H9 (cell line): ENCODE measurements around the gene MLYCD. TPM values are rescaled to one million over a fixed set of nuclear protein-coding genes. Genes with fewer than 3 reads are reported as not detected.
A peak's percentile ranks its signal among the peaks of the same experiment; 100 is the strongest.

Experiments used
- DNase-seq: peaks from one replicate; pipeline ENCODE4 v3.0.0-alpha.2; 2017
- H2AFZ ChIP-seq: one replicate; pipeline ENCODE4 v1.6.1; 2013; ENCODE audit warnings: mild to moderate bottlenecking, low read length, control low read depth, moderate library complexity
- H2AK5ac ChIP-seq: 2 replicates; pipeline ENCODE4 v1.6.1; 2013; ENCODE audit warnings: low read length, control low read depth, mixed read lengths; ENCODE audit not compliant: insufficient read length
- H2BK120ac ChIP-seq: one replicate; pipeline ENCODE4 v1.6.1; 2013; ENCODE audit warnings: low read depth, mild to moderate bottlenecking, low read length, control low read depth, inconsistent platforms; ENCODE audit not compliant: poor library complexity, severe bottlenecking
- H2BK12ac ChIP-seq: 2 replicates; pipeline ENCODE4 v1.6.1; 2013; ENCODE audit warnings: low read length, control low read depth, mixed read lengths, low read depth; ENCODE audit not compliant: insufficient read length
- H2BK15ac ChIP-seq: 2 replicates; pipeline ENCODE4 v1.6.1; 2013; ENCODE audit warnings: low read depth, low read length, control low read depth
- H2BK20ac ChIP-seq: one replicate; pipeline ENCODE4 v1.6.1; 2013; ENCODE audit warnings: low read depth, mild to moderate bottlenecking, low read length, control low read depth, inconsistent platforms; ENCODE audit not compliant: poor library complexity, severe bottlenecking
- H2BK5ac ChIP-seq: 2 replicates; pipeline ENCODE4 v1.6.1; 2013; ENCODE audit warnings: low read length, control low read depth, mixed read lengths; ENCODE audit not compliant: insufficient read length
- H3K14ac ChIP-seq: 2 replicates; pipeline ENCODE4 v1.6.1; 2013; ENCODE audit warnings: low read length, control low read depth; ENCODE audit not compliant: insufficient read depth
- H3K18ac ChIP-seq: 2 replicates; pipeline ENCODE4 v1.6.1; 2013; ENCODE audit warnings: low read depth, mild to moderate bottlenecking, mixed read lengths, low read length, control low read depth; ENCODE audit not compliant: insufficient read length
- H3K23ac ChIP-seq: 2 replicates; pipeline ENCODE4 v1.6.1; 2013; ENCODE audit warnings: low read length, control low read depth, mixed read lengths, low read depth; ENCODE audit not compliant: insufficient read length
- H3K23me2 ChIP-seq: 2 replicates; pipeline ENCODE4 v1.6.1; 2013; ENCODE audit warnings: low read depth, mild to moderate bottlenecking, mixed read lengths, low read length, control low read depth; ENCODE audit not compliant: insufficient read length, poor library complexity, severe bottlenecking
- H3K27ac ChIP-seq: 2 replicates; pipeline ENCODE4 v1.5.1; 2013; ENCODE audit warnings: low read length, control low read depth, mixed read lengths, low read depth; ENCODE audit not compliant: insufficient read length
- H3K27me3 ChIP-seq: 2 replicates; pipeline ENCODE4 v1.6.1; 2013; ENCODE audit warnings: low read length, control low read depth, inconsistent platforms; ENCODE audit not compliant: insufficient read depth
- H3K4ac ChIP-seq: 2 replicates; pipeline ENCODE4 v1.6.1; 2013; ENCODE audit warnings: low read depth, mild to moderate bottlenecking, control low read depth, inconsistent platforms, low read length, moderate library complexity
- H3K4me1 ChIP-seq: 2 replicates; pipeline ENCODE4 v1.6.1; 2013; ENCODE audit warnings: low read length, control low read depth, inconsistent platforms; ENCODE audit not compliant: insufficient read depth
- H3K4me2 ChIP-seq: 2 replicates; pipeline ENCODE4 v1.6.1; 2013; ENCODE audit warnings: low read length, control low read depth, mixed read lengths; ENCODE audit not compliant: insufficient read length, insufficient read depth
- H3K56ac ChIP-seq: 2 replicates; pipeline ENCODE4 v1.6.1; 2013; ENCODE audit warnings: low read depth, mild to moderate bottlenecking, mixed read lengths, low read length, control low read depth; ENCODE audit not compliant: insufficient read length
- H3K79me1 ChIP-seq: 2 replicates; pipeline ENCODE4 v1.6.1; 2013; ENCODE audit warnings: low read depth, mild to moderate bottlenecking, moderate library complexity, low read length, control low read depth, inconsistent platforms; ENCODE audit not compliant: insufficient read depth, poor library complexity, severe bottlenecking
- H3K79me2 ChIP-seq: 2 replicates; pipeline ENCODE4 v1.6.1; 2013; ENCODE audit warnings: low read length, control low read depth, inconsistent platforms; ENCODE audit not compliant: insufficient read depth
- H3K9ac ChIP-seq: 2 replicates; pipeline ENCODE4 v1.6.1; 2013; ENCODE audit warnings: low read length, control low read depth, mixed read lengths; ENCODE audit not compliant: insufficient read length; ENCODE audit errors: extremely low read depth
- H3K9me3 ChIP-seq: one replicate; pipeline ENCODE4 v1.6.1; 2013; ENCODE audit warnings: low read depth, low read length, inconsistent platforms; ENCODE audit not compliant: control insufficient read depth
- H3T11ph ChIP-seq: one replicate; pipeline ENCODE4 v1.6.1; 2013; ENCODE audit warnings: mild to moderate bottlenecking, low read length, control low read depth, inconsistent platforms
- H4K20me1 ChIP-seq: one replicate; pipeline ENCODE4 v1.6.1; 2013; ENCODE audit not compliant: control insufficient read depth, insufficient read length, insufficient read depth
- H4K5ac ChIP-seq: 2 replicates; pipeline ENCODE4 v1.6.1; 2013; ENCODE audit warnings: low read depth, mild to moderate bottlenecking, mixed read lengths, low read length, control low read depth; ENCODE audit not compliant: insufficient read length
- H4K8ac ChIP-seq: replicated peaks from 2 replicates; pipeline ENCODE4 v1.6.1; 2013; ENCODE audit warnings: low read length, control low read depth, mixed read lengths, low read depth; ENCODE audit not compliant: insufficient read length
- H4K91ac ChIP-seq: 2 replicates; pipeline ENCODE4 v1.6.1; 2013; ENCODE audit warnings: low read depth, mild to moderate bottlenecking, moderate library complexity, mixed read lengths, low read length, control low read depth; ENCODE audit not compliant: insufficient read length
- H3K27ac Mint-ChIP-seq, 3 experiments: 2 replicates in 2 of 3; 3 replicates in 1 of 3; pipeline ENCODE4 v1.8.0; 2020 to 2021; ENCODE audit warnings: mixed read lengths in 3 of 3, mild to moderate bottlenecking in 1 of 3, moderate library complexity in 1 of 3
- H3K27me3 Mint-ChIP-seq: 2 replicates; pipeline ENCODE4 v1.8.0; 2021; ENCODE audit warnings: low read depth, mild to moderate bottlenecking, moderate library complexity, mixed read lengths
- H3K36me3 Mint-ChIP-seq, 3 experiments: 2 replicates in 2 of 3; 3 replicates in 1 of 3; pipeline ENCODE4 v1.8.0; 2020 to 2021; ENCODE audit warnings: low read depth in 3 of 3, mixed read lengths in 3 of 3; ENCODE audit not compliant: insufficient read depth in 1 of 3
- H3K4me1 Mint-ChIP-seq, 2 experiments: 2 replicates each; pipeline ENCODE4 v1.8.0; 2020; ENCODE audit warnings: mixed read lengths in 2 of 2
- H3K4me3 Mint-ChIP-seq, 2 experiments: 2 replicates in 1 of 2; 3 replicates in 1 of 2; pipeline ENCODE4 v1.8.0; 2020 to 2021; ENCODE audit warnings: mild to moderate bottlenecking in 2 of 2, mixed read lengths in 2 of 2, moderate library complexity in 1 of 2
- H3K9me3 Mint-ChIP-seq, 2 experiments: 2 replicates in 1 of 2; 3 replicates in 1 of 2; pipeline ENCODE4 v1.8.0; 2020; ENCODE audit warnings: mild to moderate bottlenecking in 2 of 2, mixed read lengths in 2 of 2, moderate library complexity in 1 of 2
- WGBS: extraction: QIAGEN DNeasy Blood & Tissue Kit; methylation state at CpG from one replicate; pipeline ENCODE4 v1.1.7; 2013; ENCODE audit warnings: missing lambda C conversion rate, low lambda C conversion rate, mixed read lengths; ENCODE audit not compliant: insufficient read length; ENCODE audit errors: extremely low coverage; 5-methylcytosine and 5-hydroxymethylcytosine counted together
- total RNA-seq: library from RNA; stranded (reverse); gene quantifications from 2 replicates; pipeline ENCODE4 v1.2.1, GENCODE V29; 2021
- TF ChIP-seq, protein P1 (sequence below): fragments of 200-600 bp; sonication (generic); conservative IDR thresholded peaks from 3 replicates; pipeline ENCODE4 v1.8.0; 2021; ENCODE audit warnings: antibody characterized with exemption, mild to moderate bottlenecking

The MLYCD gene
- total RNA-seq, 1 experiment from 2014 or later = 7.1 TPM

DNA sequence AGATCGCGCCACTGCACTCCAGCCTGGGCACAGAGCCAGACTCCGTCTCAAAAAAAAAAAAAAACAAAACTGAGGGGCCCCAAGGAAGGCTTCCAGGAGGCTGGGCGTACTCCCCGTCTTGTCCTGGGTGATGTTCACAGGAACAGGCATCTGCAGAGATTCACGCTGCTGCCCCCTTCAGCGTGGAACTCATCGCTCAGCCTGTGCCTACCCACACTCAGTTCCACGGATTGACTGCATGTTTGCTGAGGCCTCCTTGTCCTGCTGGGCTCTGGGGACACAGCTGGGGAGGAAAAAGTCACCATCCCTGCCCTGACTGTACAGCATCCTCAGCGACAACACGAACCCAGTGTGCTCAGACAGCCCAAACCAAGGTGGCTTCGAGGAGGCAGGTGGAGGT, 41.2 kb downstream of the MLYCD start:
- H2AK5ac ChIP-seq = no peak overlapping the region
- H3K4me1 ChIP-seq = no peaks in the 10 kb centered on the region
- WGBS = no CpG with 5 or more reads among the region's 12 CpGs
- H3K9ac ChIP-seq = no peak overlapping the region
- H4K20me1 ChIP-seq = no peaks in the 10 kb centered on the region
- no peak overlapping the region for H3K23ac ChIP-seq
- H2BK5ac ChIP-seq = no peak overlapping the region
- Mint-ChIP-seq H3K27me3 (peaks cover 7% of the 10 kb centered on the region), H3K4me1 (peaks cover 5 to 16% of the 10 kb centered on the region in 2 experiments), H3K9me3 (no peaks in the 10 kb centered on the region), H3K27ac (peak overlapping the region in 1 of 3 experiments; percentile 5; a peak in 1 of 7 replicates), H3K4me3 (no peak overlapping the region), H3K36me3 (peaks cover 0 to 8% (median 6%) of the 10 kb centered on the region in 3 experiments; a peak in 3 of 7 replicates)
- no peak overlapping the region for H4K5ac ChIP-seq
- H4K8ac ChIP-seq = no peak overlapping the region
- DNase-seq = no peak
- H3T11ph ChIP-seq = no peak overlapping the region
- no peak overlapping the region for H3K4me2 ChIP-seq
- H3K18ac ChIP-seq = no peak overlapping the region
- H2BK120ac ChIP-seq = no peak overlapping the region
- no peak overlapping the region for H2BK12ac ChIP-seq
- no peak overlapping the region for H2BK15ac ChIP-seq
- H3K27ac ChIP-seq = no peak overlapping the region
- H3K23me2 ChIP-seq = no peaks in the 10 kb centered on the region
- no peaks in the 10 kb centered on the region for H3K9me3 ChIP-seq
- H2AFZ ChIP-seq = no peak overlapping the region
- no peak overlapping the region for H2BK20ac ChIP-seq
- TF ChIP-seq, protein P1, sequence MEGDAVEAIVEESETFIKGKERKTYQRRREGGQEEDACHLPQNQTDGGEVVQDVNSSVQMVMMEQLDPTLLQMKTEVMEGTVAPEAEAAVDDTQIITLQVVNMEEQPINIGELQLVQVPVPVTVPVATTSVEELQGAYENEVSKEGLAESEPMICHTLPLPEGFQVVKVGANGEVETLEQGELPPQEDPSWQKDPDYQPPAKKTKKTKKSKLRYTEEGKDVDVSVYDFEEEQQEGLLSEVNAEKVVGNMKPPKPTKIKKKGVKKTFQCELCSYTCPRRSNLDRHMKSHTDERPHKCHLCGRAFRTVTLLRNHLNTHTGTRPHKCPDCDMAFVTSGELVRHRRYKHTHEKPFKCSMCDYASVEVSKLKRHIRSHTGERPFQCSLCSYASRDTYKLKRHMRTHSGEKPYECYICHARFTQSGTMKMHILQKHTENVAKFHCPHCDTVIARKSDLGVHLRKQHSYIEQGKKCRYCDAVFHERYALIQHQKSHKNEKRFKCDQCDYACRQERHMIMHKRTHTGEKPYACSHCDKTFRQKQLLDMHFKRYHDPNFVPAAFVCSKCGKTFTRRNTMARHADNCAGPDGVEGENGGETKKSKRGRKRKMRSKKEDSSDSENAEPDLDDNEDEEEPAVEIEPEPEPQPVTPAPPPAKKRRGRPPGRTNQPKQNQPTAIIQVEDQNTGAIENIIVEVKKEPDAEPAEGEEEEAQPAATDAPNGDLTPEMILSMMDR = no peak
- no peaks in the 10 kb centered on the region for H3K79me2 ChIP-seq
- H3K56ac ChIP-seq = no peak overlapping the region
- H3K4ac ChIP-seq = no peak overlapping the region
- no peak overlapping the region for H3K14ac ChIP-seq
- H4K91ac ChIP-seq = no peak overlapping the region
- H3K79me1 ChIP-seq = no peaks in the 10 kb centered on the region
- no peaks in the 10 kb centered on the region for H3K27me3 ChIP-seq
